ENCODE measurements around the gene MTCL3.

The MTCL3 gene

GRCh38 chr6:127475823-127476176 lies 43.3 kb downstream of the MTCL3 start:
- DNase-seq (ENCODE audit: low spot score) (no peak), ATAC-seq (no peak), FAIRE-seq (no peak)
- no peaks in the 10 kb centered on the region for H3K27me3 ChIP-seq (ENCODE audit: control insufficient read depth in 1 of 2, insufficient read depth in 2 of 2, low read length in 2 of 2)
- no TSS peak for BruUV-seq (replicated peaks)
- H3K79me2 ChIP-seq (ENCODE audit: insufficient read depth, low read length), result no peaks in the 10 kb centered on the region
- no peaks in the 10 kb centered on the region for H3K36me3 ChIP-seq (replicated peaks in 1 of 2; ENCODE audit: control insufficient read depth in 1 of 2, insufficient read depth in 2 of 2, low read length in 2 of 2)
- H3K9me3 ChIP-seq (ENCODE audit: low read length), result no peaks in the 10 kb centered on the region
- in situ Hi-C loops (cut with HindIII; ENCODE audit: extremely low pct_ligation_motif_present, low pct_unique_long_range_greater_than_20kb) (no loop called here), intact Hi-C loops (cut with micrococcal nuclease; ENCODE audit: unreplicated experiment) (no loop called here)
- no peak overlapping the region for H3K4me2 ChIP-seq (ENCODE audit: low read depth, low read length)
- H3K27ac ChIP-seq (ENCODE audit: extremely low read length, insufficient read depth, low read length), result no peak overlapping the region
- no peak overlapping the region for H3K4me3 ChIP-seq (replicated peaks in 1 of 3; ENCODE audit: insufficient read depth in 1 of 3, low read depth in 2 of 3, low read length in 3 of 3)
- no peaks in the 10 kb centered on the region for H4K20me1 ChIP-seq (ENCODE audit: insufficient read depth, low read length)
- no peak overlapping the region for H2AFZ ChIP-seq (ENCODE audit: low read length)
- TF ChIP-seq MLLT10 (CRISPR knock-in tag; IDR thresholded peaks at IDR 0.05), result no peak
- peak; percentile 2; the same call in 1 of the 2 replicates for TF ChIP-seq DNMT1 (CRISPR knock-in tag; IDR thresholded peaks at IDR 0.05)
- TF ChIP-seq THAP8 (CRISPR knock-in tag; IDR thresholded peaks at IDR 0.05; ENCODE audit: borderline replicate concordance), result no peak
- WGBS (ENCODE audit: low lambda C conversion rate), result 90% methylated on average over 34 of the region's 34 CpGs
- no peaks in the 10 kb centered on the region for H3K4me1 ChIP-seq (ENCODE audit: insufficient read depth, low read length)
- ChIA-PET POLR2A (no interaction called here), CTCF (ENCODE audit: low intra/inter-chr PET ratio, low total read pairs) (no interaction called here)
- no peak overlapping the region for H3K9ac ChIP-seq (ENCODE audit: insufficient read depth, low read depth, low read length)

- H3K9ac ChIP-seq (ENCODE audit: insufficient read depth, low read depth, low read length), result no peak overlapping the region
- H3K79me2 ChIP-seq (ENCODE audit: insufficient read depth, low read length), result no peaks in the 10 kb centered on the region
- no peaks in the 10 kb centered on the region for H3K9me3 ChIP-seq (ENCODE audit: low read length)
- WGBS (ENCODE audit: low lambda C conversion rate), result 87% methylated on average over 76 of the region's 87 CpGs
- ChIA-PET POLR2A (no interaction called here), CTCF (ENCODE audit: low intra/inter-chr PET ratio, low total read pairs) (no interaction called here)
- DNase-seq (ENCODE audit: low spot score), result no peak
- FAIRE-seq, result no peak
- no peaks in the 10 kb centered on the region for H3K36me3 ChIP-seq (replicated peaks in 1 of 2; ENCODE audit: control insufficient read depth in 1 of 2, insufficient read depth in 2 of 2, low read length in 2 of 2)
- ATAC-seq, result no peak
- no peak overlapping the region for H3K4me3 ChIP-seq (replicated peaks in 1 of 3; ENCODE audit: insufficient read depth in 1 of 3, low read depth in 2 of 3, low read length in 3 of 3)
- no peaks in the 10 kb centered on the region for H3K4me1 ChIP-seq (ENCODE audit: insufficient read depth, low read length)
- BruUV-seq (replicated peaks), result no TSS peak
- H3K27me3 ChIP-seq (ENCODE audit: control insufficient read depth in 1 of 2, insufficient read depth in 2 of 2, low read length in 2 of 2), result no peaks in the 10 kb centered on the region
- TF ChIP-seq HNF1A (IDR thresholded peaks at IDR 0.05; ENCODE audit: low read depth), result no peak
- TF ChIP-seq HNF1A (CRISPR knock-in tag; IDR thresholded peaks at IDR 0.05; ENCODE audit: borderline replicate concordance), result no peak
- peak; percentile 93 for TF ChIP-seq DNMT1 (CRISPR knock-in tag; IDR thresholded peaks at IDR 0.05)
- TF ChIP-seq ZKSCAN5 (CRISPR knock-in tag; IDR thresholded peaks at IDR 0.05), result no peak
- TF ChIP-seq RFXAP (CRISPR knock-in tag; IDR thresholded peaks at IDR 0.05; ENCODE audit: borderline replicate concordance), result no peak
- no peak overlapping the region for H3K4me2 ChIP-seq (ENCODE audit: low read depth, low read length)
- no peak overlapping the region for H3K27ac ChIP-seq (ENCODE audit: extremely low read length, insufficient read depth, low read length)
- H2AFZ ChIP-seq (ENCODE audit: low read length), result no peak overlapping the region
- in situ Hi-C loops (cut with HindIII; ENCODE audit: extremely low pct_ligation_motif_present, low pct_unique_long_range_greater_than_20kb) (no loop called here), intact Hi-C loops (cut with micrococcal nuclease; ENCODE audit: unreplicated experiment) (no loop called here)
- no peaks in the 10 kb centered on the region for H4K20me1 ChIP-seq (ENCODE audit: insufficient read depth, low read length)
These were observed 43.9 kb downstream of the MTCL3 start for GRCh38 chr6:127475135-127475822.

Measured in HepG2 (cell line).